ENCODE results near the gene SRGAP2.
A peak's percentile ranks its signal among the peaks of the same experiment; 100 is the strongest.
"Not testable (repeated sequence)": the region's sequence is repeated elsewhere in the genome, so short reads cannot be mapped to it uniquely, and the experiment has no call there.

Gene SRGAP2

GRCh38 chr1:206203364-206204158 lies at the start of gene SRGAP2:
TSS of gene SRGAP2 (plus strand) at chr1:206203541. CDS start at chr1:206205971, 2,430 bp downstream.
- DNase-seq (ENCODE audit: low spot score) = not testable (repeated sequence)

- not testable (repeated sequence) for DNase-seq (ENCODE audit: low spot score)
These were observed 35.9 kb upstream of the SRGAP2 start for GRCh38 chr1:206167350-206168029.

- not testable (repeated sequence) for DNase-seq (ENCODE audit: low spot score)
These were observed 33.5 kb upstream of the SRGAP2 start for GRCh38 chr1:206169794-206170193.

- not testable (repeated sequence) for DNase-seq (ENCODE audit: low spot score)
These were observed 30.1 kb upstream of the SRGAP2 start for GRCh38 chr1:206173110-206173719.

GRCh38 chr1:206174182-206174868 lies 29.0 kb upstream of the SRGAP2 start:
- DNase-seq (ENCODE audit: low spot score) = not testable (repeated sequence)

GRCh38 chr1:206175459-206176113 lies 27.8 kb upstream of the SRGAP2 start:
- DNase-seq (ENCODE audit: low spot score) = peak; percentile 4

GRCh38 chr1:206176114-206176502 lies 27.2 kb upstream of the SRGAP2 start:
- DNase-seq (ENCODE audit: low spot score) = not testable (repeated sequence)

GRCh38 chr1:206178061-206178989 lies 25.0 kb upstream of the SRGAP2 start:
- not testable (repeated sequence) for DNase-seq (ENCODE audit: low spot score)

- not testable (repeated sequence) for DNase-seq (ENCODE audit: low spot score)
These were observed 23.7 kb upstream of the SRGAP2 start for GRCh38 chr1:206179666-206180065.

- DNase-seq (ENCODE audit: low spot score) = not testable (repeated sequence)
These were observed 20.7 kb upstream of the SRGAP2 start for GRCh38 chr1:206182368-206183317.

GRCh38 chr1:206183788-206184187 lies 19.6 kb upstream of the SRGAP2 start:
- not testable (repeated sequence) for DNase-seq (ENCODE audit: low spot score)

GRCh38 chr1:206185778-206186177 lies 17.6 kb upstream of the SRGAP2 start:
- not testable (repeated sequence) for DNase-seq (ENCODE audit: low spot score)

GRCh38 chr1:206186826-206187225 lies 16.5 kb upstream of the SRGAP2 start:
- DNase-seq (ENCODE audit: low spot score) = not testable (repeated sequence)

GRCh38 chr1:206195182-206195581 lies 8.2 kb upstream of the SRGAP2 start:
- not testable (repeated sequence) for DNase-seq (ENCODE audit: low spot score)

- not testable (repeated sequence) for DNase-seq (ENCODE audit: low spot score)
These were observed 6.5 kb upstream of the SRGAP2 start for GRCh38 chr1:206196748-206197424.

GRCh38 chr1:206202789-206203363 lies 465 bp upstream of the SRGAP2 start, which contains the start of gene FAM72A:
TSS of gene FAM72A (minus strand) at chr1:206202839. CDS start at chr1:206202025, 814 bp downstream.
- not testable (repeated sequence) for DNase-seq (ENCODE audit: low spot score)

- not testable (repeated sequence) for DNase-seq (ENCODE audit: low spot score)
These were observed 794 bp downstream of the SRGAP2 start for GRCh38 chr1:206204159-206204511.

GRCh38 chr1:206204871-206205270 lies 1.5 kb downstream of the SRGAP2 start:
- DNase-seq (ENCODE audit: low spot score) = not testable (repeated sequence)
